GM18861 (cell line): ENCODE data around the gene NAT14.

ENCODE experiments used
- ATAC-seq: cut with Tn5 transposase; IDR thresholded peaks from one replicate; pipeline ENCODE4 v1.9.1; 2021; ENCODE audit not compliant: unreplicated experiment

The NAT14 gene

GRCh38 chr19:55468054-55468393 is 17.0 kb upstream of the NAT14 start:
- no peak for ATAC-seq

GRCh38 chr19:55471266-55471665 is 13.7 kb upstream of the NAT14 start:
- ATAC-seq = no peak

- ATAC-seq = no peak
Observed at GRCh38 chr19:55472463-55472862, 12.5 kb upstream of the NAT14 start.

GRCh38 chr19:55473225-55474012 is 11.6 kb upstream of the NAT14 start:
- no peak for ATAC-seq

- no peak for ATAC-seq
Observed at GRCh38 chr19:55474269-55475265, 10.4 kb upstream of the NAT14 start.

GRCh38 chr19:55476100-55476775 is 8.8 kb upstream of the NAT14 start, which contains the start of gene ZNF628:
ZNF628 (plus strand) TSS chr19:55476617; CDS start chr19:55479911, 3,294 bp downstream.
- peak; percentile 82 for ATAC-seq

- ATAC-seq = no peak
Observed at GRCh38 chr19:55477905-55478304, 7.1 kb upstream of the NAT14 start.

- no peak for ATAC-seq
Observed at GRCh38 chr19:55478364-55478763, 6.6 kb upstream of the NAT14 start.

- no peak for ATAC-seq
Observed at GRCh38 chr19:55479045-55479444, 5.9 kb upstream of the NAT14 start.

GRCh38 chr19:55479451-55480230 is 5.3 kb upstream of the NAT14 start:
- ATAC-seq = no peak

GRCh38 chr19:55481148-55481793 is 3.7 kb upstream of the NAT14 start:
- no peak for ATAC-seq

- ATAC-seq = no peak
Observed at GRCh38 chr19:55481794-55482155, 3.2 kb upstream of the NAT14 start.

- no peak for ATAC-seq
Observed at GRCh38 chr19:55482156-55482961, 2.6 kb upstream of the NAT14 start.

GRCh38 chr19:55482967-55483705 is 1.9 kb upstream of the NAT14 start:
- no peak for ATAC-seq

GRCh38 chr19:55483706-55484592 is 1.0 kb upstream of the NAT14 start:
- ATAC-seq = no peak

- ATAC-seq = no peak
Observed at GRCh38 chr19:55485439-55486011, 537 bp downstream of the NAT14 start.
